ENCODE measurements around the gene FLT4.

Gene FLT4

DNA sequence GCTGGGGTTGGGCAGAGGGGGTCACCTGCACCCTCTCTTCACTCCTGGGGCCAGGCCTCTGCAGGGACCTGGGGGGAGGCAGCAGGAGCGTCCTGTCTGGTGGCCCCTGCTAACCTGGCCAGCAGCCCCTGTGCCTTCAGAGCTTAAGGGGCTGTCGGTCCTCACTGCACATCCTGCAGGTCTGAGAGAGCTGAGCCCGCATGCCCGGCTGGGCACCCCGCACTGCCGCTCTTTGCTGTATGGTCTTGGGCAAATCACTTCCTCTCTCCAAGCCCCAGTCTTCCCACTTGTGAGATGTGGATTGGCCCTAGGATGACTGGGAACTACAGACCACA is 7.9 kb downstream of the FLT4 start:
- H3K27ac Mint-ChIP-seq: no peak overlapping the region

DNA sequence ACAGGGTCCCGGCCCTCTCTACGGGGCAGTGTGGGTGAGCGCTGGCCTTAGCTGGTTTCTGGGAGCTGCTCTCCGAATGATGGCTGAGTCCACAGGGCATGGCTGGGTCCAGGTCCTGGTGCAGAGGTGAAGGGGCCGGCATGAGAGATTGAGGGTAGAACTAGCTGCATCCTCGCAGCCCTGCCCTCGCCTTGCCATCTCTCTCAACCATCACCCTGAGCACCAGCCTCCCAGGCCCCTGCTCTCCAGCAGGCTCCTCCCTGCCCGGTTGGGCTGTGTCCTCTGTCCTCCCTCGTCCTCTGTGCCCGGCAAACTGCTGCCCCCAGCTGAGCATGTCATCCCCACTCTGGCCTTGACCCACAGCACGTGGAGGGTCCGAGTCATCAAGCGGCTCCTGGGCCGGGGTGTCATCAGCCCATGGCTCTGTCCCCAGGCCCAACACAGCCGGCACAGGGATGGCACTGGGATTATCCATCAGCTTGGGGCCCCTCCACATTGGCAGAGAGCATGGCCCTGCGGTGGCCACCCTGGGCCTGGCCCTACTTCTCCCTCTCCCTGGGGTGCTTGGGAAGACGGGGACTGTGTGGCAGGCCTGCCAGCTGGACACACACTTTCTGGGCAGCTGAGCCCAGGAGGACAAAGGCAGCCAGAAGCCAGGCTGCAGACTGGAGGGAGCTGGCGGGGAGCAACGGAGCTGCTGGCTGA is 8.4 kb downstream of the FLT4 start:
- Mint-ChIP-seq H3K27me3 (ENCODE audit: low read depth) (peaks cover 1% of the 10 kb centered on the region), H3K4me3 (no peak overlapping the region), H3K36me3 (ENCODE audit: low read depth) (no peaks in the 10 kb centered on the region), H3K9me3 (no peaks in the 10 kb centered on the region), H3K27ac (no peak overlapping the region), H3K4me1 (ENCODE audit: low read depth) (no peaks in the 10 kb centered on the region)

More for the DNA sequence above, 7.9 kb downstream of the FLT4 start:
- Mint-ChIP-seq H3K4me1 (ENCODE audit: low read depth) (no peaks in the 10 kb centered on the region), H3K27me3 (ENCODE audit: low read depth) (peaks cover 5% of the 10 kb centered on the region), H3K36me3 (ENCODE audit: low read depth) (no peaks in the 10 kb centered on the region), H3K9me3 (no peaks in the 10 kb centered on the region), H3K4me3 (no peak overlapping the region)

DNA sequence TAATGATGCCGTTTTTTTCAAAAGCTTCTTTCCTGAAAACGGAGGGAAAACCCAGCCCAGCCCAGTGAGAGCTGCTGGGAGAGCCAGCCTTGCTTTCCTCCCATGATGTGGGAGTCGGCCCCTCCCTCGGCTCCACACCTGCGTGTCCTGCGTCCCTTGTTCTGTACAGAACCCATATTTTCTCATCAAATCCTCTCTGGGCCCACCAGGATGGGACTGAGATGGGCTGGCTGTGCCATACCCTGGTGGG is 8.9 kb downstream of the FLT4 start:
- no peaks in the 10 kb centered on the region for H3K9me3 Mint-ChIP-seq
- H3K27ac Mint-ChIP-seq: no peak overlapping the region
- no peak overlapping the region for H3K4me3 Mint-ChIP-seq
- H3K4me1 Mint-ChIP-seq (ENCODE audit: low read depth): no peaks in the 10 kb centered on the region
- no peaks in the 10 kb centered on the region for H3K36me3 Mint-ChIP-seq (ENCODE audit: low read depth)
- H3K27me3 Mint-ChIP-seq (ENCODE audit: low read depth): no peaks in the 10 kb centered on the region

DNA sequence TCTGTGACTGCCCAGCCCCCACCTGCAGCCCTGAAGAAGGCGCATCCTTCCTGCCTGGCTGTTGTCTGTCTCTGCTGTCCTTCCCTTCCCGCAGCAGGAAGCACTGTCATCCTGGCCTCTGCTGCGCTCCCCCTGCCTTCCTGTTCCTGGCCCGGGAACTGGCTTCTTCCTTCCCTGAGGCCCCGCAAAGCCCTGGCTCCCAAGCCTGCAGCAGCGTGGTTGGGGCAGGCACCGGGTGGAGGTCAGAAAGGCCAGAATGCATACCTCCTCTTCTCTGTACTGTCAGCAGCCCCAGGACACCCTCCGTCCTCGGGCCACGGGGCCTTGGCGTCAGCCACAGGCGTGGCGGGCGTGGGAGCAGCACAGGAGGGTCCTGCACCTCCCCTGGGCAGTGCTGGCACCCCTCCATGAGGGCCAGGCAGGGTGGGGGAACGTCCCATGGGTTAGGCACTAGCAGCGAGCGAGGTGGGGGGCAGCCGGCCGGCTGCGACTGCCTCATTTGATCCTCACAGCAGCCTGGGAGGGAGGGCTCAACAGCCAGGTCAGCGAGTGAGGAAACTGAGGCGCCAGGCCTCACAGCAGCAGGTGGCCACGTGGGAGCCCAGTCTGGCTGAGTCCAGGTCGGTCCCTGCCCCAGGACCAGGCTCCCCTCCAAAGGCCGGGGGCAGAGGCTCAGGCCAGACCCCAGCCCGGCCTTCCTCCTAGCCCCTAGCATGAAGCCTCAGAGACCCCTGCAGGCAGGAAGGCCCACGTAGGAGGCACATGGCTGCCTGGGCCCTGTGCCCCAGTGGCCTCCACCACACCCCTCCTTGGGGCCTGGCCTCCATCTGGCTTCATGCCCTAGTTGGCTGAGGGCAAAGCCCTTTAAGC is 9.4 kb downstream of the FLT4 start:
- Mint-ChIP-seq H3K9me3 (no peaks in the 10 kb centered on the region), H3K36me3 (ENCODE audit: low read depth) (no peaks in the 10 kb centered on the region), H3K4me3 (no peak overlapping the region), H3K27me3 (ENCODE audit: low read depth) (no peaks in the 10 kb centered on the region), H3K4me1 (ENCODE audit: low read depth) (no peaks in the 10 kb centered on the region), H3K27ac (no peak overlapping the region)

DNA sequence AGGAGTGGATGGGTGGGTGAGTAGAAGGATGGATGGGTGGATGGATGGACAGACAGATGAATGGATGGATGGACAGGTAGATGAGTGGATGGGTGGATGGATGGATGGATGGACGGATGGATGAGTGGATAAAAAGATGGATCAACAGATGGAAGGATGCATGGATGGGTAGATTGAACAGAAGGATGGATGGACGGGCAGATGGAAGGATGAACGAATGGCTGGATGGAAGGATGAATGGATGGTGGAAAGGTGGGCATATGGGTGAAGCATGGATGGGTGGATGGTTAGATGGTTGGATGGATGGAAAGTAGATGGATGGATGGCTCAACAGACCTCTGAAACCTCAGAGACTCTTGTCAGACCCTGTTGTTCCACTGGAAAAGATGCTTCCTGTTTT is 10.1 kb downstream of the FLT4 start:
- Mint-ChIP-seq H3K27me3 (ENCODE audit: low read depth) (no peaks in the 10 kb centered on the region), H3K4me3 (no peak overlapping the region), H3K9me3 (no peaks in the 10 kb centered on the region), H3K36me3 (ENCODE audit: low read depth) (no peaks in the 10 kb centered on the region), H3K4me1 (ENCODE audit: low read depth) (no peaks in the 10 kb centered on the region), H3K27ac (no peak overlapping the region)

DNA sequence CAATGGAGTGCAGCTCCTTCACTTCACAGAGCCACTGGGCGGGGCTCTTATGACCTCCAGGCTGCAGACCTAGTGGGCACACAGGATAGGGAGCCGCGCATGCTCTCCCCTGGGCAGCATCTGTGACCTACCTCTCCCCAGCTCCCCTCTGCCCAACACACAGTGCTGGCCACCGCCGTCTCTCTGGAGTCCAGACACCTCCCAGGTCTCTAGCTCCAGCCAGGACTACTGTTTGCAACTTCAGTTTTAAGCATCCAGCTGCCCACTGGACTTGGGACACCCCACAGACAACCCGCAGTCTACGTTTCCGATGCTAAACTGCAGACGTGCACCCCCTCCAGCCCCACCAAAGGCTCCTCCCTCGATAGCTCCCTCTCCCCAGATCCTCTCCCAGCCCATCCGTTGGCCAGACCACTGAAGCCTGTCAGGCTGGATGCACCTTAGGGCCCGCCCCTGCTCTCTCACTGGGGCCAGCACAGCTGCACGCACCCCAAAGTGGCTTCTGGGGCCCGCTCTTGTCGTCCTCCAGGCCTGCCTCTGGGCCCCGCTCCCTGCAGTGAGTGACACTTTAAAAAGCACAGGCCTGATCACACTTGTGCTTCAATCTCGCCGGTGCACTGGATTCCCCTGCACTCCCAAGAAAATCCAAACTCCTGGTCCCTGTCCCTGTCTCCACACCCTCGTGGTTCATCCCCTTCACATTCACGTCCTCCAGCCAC is 11.3 kb downstream of the FLT4 start:
- Mint-ChIP-seq H3K9me3 (no peaks in the 10 kb centered on the region), H3K4me3 (no peak overlapping the region), H3K27me3 (ENCODE audit: low read depth) (no peaks in the 10 kb centered on the region), H3K27ac (no peak overlapping the region), H3K4me1 (ENCODE audit: low read depth) (no peaks in the 10 kb centered on the region), H3K36me3 (ENCODE audit: low read depth) (no peaks in the 10 kb centered on the region)

DNA sequence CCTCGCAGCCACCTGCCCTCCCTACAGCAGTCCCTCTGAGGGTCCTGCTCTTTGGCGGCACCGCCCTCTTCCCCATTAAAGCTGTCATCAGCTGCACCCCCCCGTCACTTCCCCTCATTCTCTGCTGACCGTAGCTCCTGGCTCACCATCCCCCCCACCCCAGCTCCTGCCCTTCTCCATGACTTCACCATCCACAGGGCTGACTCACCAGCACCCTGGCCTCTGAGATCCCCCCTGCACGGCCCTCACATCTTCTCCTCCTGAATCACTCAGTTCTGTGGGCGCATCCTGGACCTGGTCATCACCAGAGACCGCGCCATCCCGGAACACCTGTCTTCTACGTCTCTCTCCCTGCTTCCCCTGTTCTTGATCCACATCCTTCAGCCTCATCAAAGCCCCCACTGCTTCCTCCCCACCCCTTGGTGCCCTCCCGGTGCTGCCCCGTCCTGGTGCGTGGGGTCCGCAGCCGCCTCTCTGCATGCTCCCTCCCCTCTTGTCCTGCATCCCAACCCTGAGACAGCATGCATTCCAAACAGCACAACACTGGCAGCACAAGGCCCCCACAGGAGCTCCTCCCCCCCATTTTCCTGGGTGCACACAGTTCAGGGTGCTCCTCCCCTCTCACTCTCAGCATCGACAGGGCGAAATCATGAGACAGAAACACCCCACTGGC is 12.9 kb downstream of the FLT4 start:
- Mint-ChIP-seq H3K36me3 (ENCODE audit: low read depth) (no peaks in the 10 kb centered on the region), H3K4me1 (ENCODE audit: low read depth) (no peaks in the 10 kb centered on the region), H3K4me3 (no peak overlapping the region), H3K27ac (no peak overlapping the region), H3K9me3 (no peaks in the 10 kb centered on the region), H3K27me3 (ENCODE audit: low read depth) (no peaks in the 10 kb centered on the region)

DNA sequence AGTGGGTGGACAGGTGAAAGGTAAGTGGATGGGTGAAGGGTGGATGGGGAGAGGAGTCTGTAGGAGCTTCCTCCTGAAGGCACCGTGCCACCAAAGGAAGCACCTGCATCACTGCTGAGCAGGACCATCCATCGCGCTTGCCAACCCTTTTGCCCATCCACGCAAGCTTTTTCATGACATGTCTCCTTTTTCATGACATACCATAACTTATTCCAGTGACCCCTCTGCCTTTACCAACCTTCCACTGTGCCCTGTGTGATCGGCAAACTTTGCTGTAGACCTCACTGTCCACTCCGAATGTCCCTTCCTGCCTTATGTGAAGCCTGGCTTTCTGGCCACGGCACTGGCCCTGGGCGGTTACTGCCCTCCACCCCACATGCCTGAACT is 13.4 kb downstream of the FLT4 start:
- Mint-ChIP-seq H3K36me3 (ENCODE audit: low read depth) (no peaks in the 10 kb centered on the region), H3K27ac (no peak overlapping the region), H3K4me1 (ENCODE audit: low read depth) (no peaks in the 10 kb centered on the region), H3K9me3 (no peaks in the 10 kb centered on the region), H3K4me3 (no peak overlapping the region), H3K27me3 (ENCODE audit: low read depth) (no peaks in the 10 kb centered on the region)

DNA sequence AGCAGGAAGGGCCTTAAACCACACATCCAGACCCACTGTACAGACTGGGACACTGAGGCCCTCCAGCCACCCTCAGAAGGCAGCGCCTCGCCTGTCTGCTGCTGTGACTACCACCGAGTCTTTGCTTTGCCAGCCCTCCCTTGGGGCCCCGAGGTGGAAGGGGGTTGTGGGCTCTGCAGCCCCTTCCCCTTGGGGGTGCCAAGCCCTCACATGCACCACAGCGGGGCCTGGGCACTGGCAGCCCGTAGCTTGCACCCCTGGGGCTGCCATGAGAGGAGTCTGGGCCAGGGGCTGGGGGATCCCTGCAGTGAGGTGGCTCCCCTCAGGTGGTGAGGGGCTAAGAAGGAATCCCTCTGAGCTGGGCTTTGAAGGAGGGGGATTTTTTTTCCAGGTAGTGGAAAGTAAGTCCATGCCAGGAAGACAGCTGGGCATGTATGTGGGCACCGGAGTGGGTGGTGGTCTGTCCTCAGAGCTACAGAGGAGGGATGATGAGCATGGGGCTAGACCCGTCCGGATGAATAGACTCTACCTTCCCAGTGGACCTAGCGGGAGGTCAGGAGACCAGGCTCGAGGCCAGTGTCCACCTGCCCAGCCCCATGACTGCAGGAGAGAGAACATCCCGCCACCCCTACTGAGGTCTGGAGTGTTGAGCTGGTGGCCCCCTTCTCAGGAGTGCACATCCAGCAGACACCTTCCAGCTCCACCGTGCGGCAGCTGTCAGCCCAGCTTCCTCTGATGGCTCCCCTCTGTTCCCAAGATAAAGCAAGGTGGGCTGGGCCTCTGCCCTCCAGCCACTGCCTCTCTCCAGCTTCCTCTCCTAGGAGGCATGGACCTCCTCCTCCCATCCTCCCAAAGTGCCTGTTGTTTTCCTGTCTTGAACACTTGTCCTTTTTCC is 15.9 kb downstream of the FLT4 start:
- no peak overlapping the region for H3K4me3 Mint-ChIP-seq
- no peaks in the 10 kb centered on the region for H3K36me3 Mint-ChIP-seq (ENCODE audit: low read depth)
- no peaks in the 10 kb centered on the region for H3K4me1 Mint-ChIP-seq (ENCODE audit: low read depth)
- H3K27me3 Mint-ChIP-seq (ENCODE audit: low read depth): no peaks in the 10 kb centered on the region
- H3K9me3 Mint-ChIP-seq: no peaks in the 10 kb centered on the region
- no peak overlapping the region for H3K27ac Mint-ChIP-seq

DNA sequence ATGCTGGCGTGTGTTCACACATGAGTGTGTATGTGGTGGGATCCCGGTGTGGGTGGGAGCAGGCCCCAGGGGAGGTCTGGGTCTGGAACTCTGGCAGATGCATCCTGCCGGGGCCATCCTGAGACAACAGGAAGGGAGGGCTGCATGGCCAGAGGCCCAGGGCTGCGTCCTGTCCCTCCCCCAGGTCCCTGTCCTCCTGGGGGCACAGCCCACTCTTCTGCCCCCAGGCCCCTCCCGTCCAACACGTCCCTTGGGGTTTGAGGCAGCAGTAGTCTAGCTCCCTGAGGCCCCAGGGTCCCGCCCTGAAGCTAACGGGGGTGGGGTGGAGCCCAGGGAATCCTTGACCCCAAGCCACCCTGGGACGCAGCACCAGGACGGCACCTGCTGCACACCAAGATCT is 16.6 kb downstream of the FLT4 start:
- Mint-ChIP-seq H3K27ac (no peak overlapping the region), H3K4me1 (ENCODE audit: low read depth) (no peaks in the 10 kb centered on the region), H3K4me3 (no peak overlapping the region), H3K36me3 (ENCODE audit: low read depth) (no peaks in the 10 kb centered on the region), H3K9me3 (no peaks in the 10 kb centered on the region), H3K27me3 (ENCODE audit: low read depth) (no peaks in the 10 kb centered on the region)

DNA sequence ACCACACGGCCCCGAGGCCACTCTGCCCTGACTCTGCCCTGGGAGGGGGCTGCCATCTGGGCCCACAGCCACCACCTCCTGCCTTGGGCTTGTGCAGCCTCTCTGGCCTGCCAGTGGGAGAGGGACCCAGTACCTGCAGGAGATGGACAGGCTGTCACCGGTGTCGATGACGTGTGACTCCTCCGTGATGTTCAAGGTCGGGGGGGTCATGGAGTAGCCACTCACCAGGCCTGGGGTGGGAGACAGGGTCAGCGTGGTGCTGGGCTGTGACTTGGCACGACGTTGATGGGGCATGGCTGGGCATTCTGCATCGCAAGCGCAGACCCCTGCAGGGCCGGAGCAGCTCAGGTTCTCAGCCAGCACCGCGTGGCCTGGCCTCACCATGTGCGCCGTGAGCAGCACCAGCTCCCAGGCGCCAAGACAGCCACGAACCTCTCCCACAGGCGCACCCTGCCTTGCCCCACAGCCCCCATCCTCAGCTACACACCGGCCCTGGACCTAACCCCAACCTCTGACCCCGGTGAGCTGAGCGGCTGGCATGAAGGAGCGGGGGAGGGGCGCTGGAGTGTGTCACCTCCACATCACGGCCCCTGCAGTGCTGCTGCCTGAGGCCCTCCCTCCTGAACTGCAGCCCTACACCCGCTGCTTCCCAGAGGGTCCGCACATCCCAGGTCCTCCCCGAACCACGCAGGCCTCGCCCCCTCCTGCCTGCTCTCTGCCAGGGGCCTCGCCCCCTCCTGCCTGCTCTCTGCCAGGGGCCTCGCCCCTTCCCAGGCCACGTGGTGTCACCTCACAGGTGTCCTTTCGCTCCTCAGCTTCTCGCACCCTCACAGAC is 17.6 kb downstream of the FLT4 start:
- H3K27ac Mint-ChIP-seq: no peak overlapping the region
- H3K36me3 Mint-ChIP-seq (ENCODE audit: low read depth): no peaks in the 10 kb centered on the region
- no peaks in the 10 kb centered on the region for H3K27me3 Mint-ChIP-seq (ENCODE audit: low read depth)
- no peaks in the 10 kb centered on the region for H3K4me1 Mint-ChIP-seq (ENCODE audit: low read depth)
- H3K4me3 Mint-ChIP-seq: no peak overlapping the region
- H3K9me3 Mint-ChIP-seq: no peaks in the 10 kb centered on the region

DNA sequence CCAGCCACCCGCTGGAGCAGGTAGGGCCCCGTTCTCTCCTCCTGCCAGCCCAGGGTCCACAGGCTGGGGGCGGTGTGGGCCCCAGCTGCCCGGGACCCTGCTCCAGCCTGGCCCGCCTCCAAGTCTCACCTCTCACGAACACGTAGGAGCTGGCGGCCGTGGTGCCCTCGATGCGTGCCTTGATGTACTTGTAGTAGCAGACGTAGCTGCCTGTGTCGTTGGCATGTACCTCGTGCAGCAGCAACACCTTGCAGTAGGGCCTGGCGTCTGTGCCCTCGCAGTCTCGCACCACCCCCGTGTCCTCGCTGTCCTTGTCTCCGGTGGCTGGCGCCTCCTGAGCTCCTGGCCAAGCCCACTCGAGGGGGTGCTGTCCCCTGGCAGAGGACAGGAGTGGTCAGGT is 19.0 kb downstream of the FLT4 start:
- no peaks in the 10 kb centered on the region for H3K4me1 Mint-ChIP-seq (ENCODE audit: low read depth)
- no peaks in the 10 kb centered on the region for H3K27me3 Mint-ChIP-seq (ENCODE audit: low read depth)
- H3K27ac Mint-ChIP-seq: no peak overlapping the region
- no peaks in the 10 kb centered on the region for H3K36me3 Mint-ChIP-seq (ENCODE audit: low read depth)
- H3K9me3 Mint-ChIP-seq: no peaks in the 10 kb centered on the region
- no peak overlapping the region for H3K4me3 Mint-ChIP-seq

DNA sequence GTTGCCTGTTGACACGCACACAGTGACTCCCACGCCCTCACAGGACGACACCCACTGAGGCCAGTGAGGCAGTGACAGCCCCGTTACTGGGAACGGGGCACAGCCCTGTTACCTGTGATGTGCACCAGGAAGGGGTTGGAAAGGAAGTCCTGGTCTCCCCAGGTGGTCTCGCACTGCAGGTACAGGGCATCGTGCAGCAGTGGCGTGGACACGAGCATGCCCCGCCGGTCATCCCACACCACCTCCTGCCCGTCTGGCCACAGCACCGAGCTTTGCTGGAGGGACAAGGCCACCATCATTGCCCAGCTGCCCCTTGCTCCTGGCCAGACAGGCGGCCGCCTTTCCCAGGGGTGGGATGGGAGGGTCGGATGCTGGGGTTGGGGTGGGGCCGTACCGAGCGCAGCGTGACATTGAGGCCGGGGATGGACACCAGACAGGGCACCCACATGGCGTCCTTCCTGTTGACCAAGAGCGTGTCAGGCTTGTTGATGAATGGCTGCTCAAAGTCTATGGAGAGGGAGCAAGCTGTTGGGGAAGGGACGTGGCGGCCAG is 19.5 kb downstream of the FLT4 start:
- Mint-ChIP-seq H3K27ac (no peak overlapping the region), H3K9me3 (no peaks in the 10 kb centered on the region), H3K27me3 (ENCODE audit: low read depth) (no peaks in the 10 kb centered on the region), H3K36me3 (ENCODE audit: low read depth) (no peaks in the 10 kb centered on the region), H3K4me3 (no peak overlapping the region), H3K4me1 (ENCODE audit: low read depth) (no peaks in the 10 kb centered on the region)

Measured in T-helper 1 cell treated with Interleukin-12 subunit alpha and Interleukin-12 subunit beta and Interleukin-4 antibody, amounts not matched to agents 30 μg/mL and 1 μg/mL, for 36 hours (primary cell).